Caki2 (cell line): ENCODE results near the gene HDAC7. TPM values are rescaled to one million over a fixed set of nuclear protein-coding genes. Genes with fewer than 3 reads are reported as not detected.

Source experiments
- DNase-seq: peaks from one replicate; pipeline ENCODE4 v3.0.0-alpha.2; 2015; ENCODE audit warnings: low read depth
- in situ Hi-C: cut with HindIII; loops from 2 replicates; pipeline ENCODE4 v1.10.0; 2016; ENCODE audit warnings: low sequenced_read_pairs, low pct_unique_long_range_greater_than_20kb, mixed read lengths
- total RNA-seq: library from RNA; depleted of rRNA; stranded (reverse); fragments of >200 nt; shearing (Covaris generic); gene quantifications from 2 replicates; pipeline ENCODE4 v1.2.3, GENCODE V29; 2014; ENCODE audit warnings: low replicate concordance; rRNA removed

HDAC7 gene
- total RNA-seq, 1 experiment from 2014 or later: 12.4 TPM

DNA sequence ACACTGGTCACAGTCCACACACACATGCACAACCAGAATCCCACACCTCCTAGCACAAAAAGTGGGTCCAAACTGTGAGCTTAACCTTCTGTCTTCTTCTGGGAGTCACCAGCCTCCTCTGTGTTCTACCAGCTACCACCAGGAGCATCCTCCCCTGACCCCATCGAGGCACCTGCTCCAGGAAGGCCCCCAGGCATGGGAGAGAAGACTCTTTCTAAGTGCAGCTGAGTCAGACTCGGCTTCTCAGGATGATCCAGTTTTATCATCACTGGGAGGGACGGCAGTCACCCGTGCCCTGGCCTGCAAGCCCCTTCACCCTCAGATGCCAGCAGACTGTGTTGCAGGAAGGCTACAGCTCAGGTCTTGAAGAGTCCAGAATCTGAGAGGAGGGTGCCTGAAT lies 86.6 kb downstream of the HDAC7 start:
- in situ Hi-C loops: no loop called here
- DNase-seq: peak; percentile 36

Other genes with a start within 250 kb of the HDAC7 start
- 10.7 and 18.9 TPM in 2 replicates for gene RPAP3, start 113.9 kb downstream of the HDAC7 start, total RNA-seq
- not detected in 2 replicates for gene ENDOU, start 94.4 kb downstream of the HDAC7 start, total RNA-seq
- gene RAPGEF3, start 61.0 kb downstream of the HDAC7 start, total RNA-seq: 106 and 112 TPM in 2 replicates
- 151 and 222 TPM in 2 replicates for gene SLC48A1, start 46.7 kb downstream of the HDAC7 start, total RNA-seq
- gene VDR, start 85.1 kb upstream of the HDAC7 start, total RNA-seq: 0.14 and 0.55 TPM in 2 replicates
- 212 and 223 TPM in 2 replicates for gene TMEM106C, start 143.7 kb upstream of the HDAC7 start, total RNA-seq
- gene COL2A1, start 184.6 kb upstream of the HDAC7 start, total RNA-seq: not detected in 2 replicates